ENCODE measurements around the gene SYNM. TPM values are rescaled to one million over a fixed set of nuclear protein-coding genes. Genes with fewer than 3 reads are reported as not detected.

The SYNM gene
- total RNA-seq, 6 experiments from 2014 or later: 4.6 to 7.6 (median 7.4) TPM

DNA sequence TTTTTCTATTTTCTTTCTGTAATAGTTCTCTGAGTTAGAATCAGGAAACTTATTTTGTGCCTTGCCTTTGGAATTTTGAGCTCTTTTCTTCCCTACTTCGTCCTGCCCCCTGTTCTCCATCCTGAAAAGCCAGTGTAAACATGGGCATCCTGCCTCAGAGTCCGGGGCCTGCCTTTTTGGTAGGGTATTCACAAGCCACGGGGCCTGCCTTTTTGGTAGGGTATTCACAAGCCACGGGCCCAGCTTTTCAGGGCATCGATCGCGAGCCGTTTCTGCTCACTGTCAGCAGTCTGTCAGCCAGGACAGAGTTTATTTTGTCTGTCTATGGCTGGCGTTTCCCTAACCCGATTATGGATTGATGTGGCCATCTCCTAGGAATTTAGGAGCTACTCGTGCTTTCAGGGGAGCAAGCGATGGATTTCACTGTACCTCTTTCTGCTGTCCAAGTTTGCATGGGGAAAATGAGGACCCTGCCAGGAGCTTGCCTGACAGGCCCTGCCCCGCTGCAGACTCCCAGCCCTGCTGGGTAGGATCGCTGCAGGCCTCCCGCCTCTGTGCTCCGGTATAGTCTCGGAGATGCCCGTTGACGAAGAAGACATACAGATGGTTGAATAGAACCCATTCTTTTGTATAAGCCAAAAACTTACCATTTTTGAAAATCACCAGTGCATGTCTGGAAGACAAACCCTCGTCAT, 12.8 kb downstream of the SYNM start:
- Mint-ChIP-seq H3K4me1 (ENCODE audit: low read depth) (no peaks in the 10 kb centered on the region), H3K27me3 (ENCODE audit: insufficient read depth) (no peaks in the 10 kb centered on the region; the same call in 1 of the 2 replicates), H3K36me3 (ENCODE audit: low read depth) (peaks cover 16% of the 10 kb centered on the region; the same call in 1 of the 2 replicates), H3K27ac (no peak overlapping the region), H3K4me3 (no peak overlapping the region), H3K9me3 (no peaks in the 10 kb centered on the region)
- no peak for DNase-seq
- no peak for TF ChIP-seq CTCF (IDR thresholded peaks at IDR 0.05)

GRCh38 chr15:99118258-99118632, 13.4 kb downstream of the SYNM start:
- TF ChIP-seq CTCF (IDR thresholded peaks at IDR 0.05): no peak
- H3K4me3 Mint-ChIP-seq: no peak overlapping the region
- no peak for DNase-seq
- H3K4me1 Mint-ChIP-seq (ENCODE audit: low read depth): peaks cover 5% of the 10 kb centered on the region
- peaks cover 16% of the 10 kb centered on the region; the same call in 1 of the 2 replicates for H3K36me3 Mint-ChIP-seq (ENCODE audit: low read depth)
- no peaks in the 10 kb centered on the region for H3K9me3 Mint-ChIP-seq
- H3K27ac Mint-ChIP-seq: no peak overlapping the region
- peaks cover under 1% of the 10 kb centered on the region for H3K27me3 Mint-ChIP-seq (ENCODE audit: insufficient read depth)

DNA sequence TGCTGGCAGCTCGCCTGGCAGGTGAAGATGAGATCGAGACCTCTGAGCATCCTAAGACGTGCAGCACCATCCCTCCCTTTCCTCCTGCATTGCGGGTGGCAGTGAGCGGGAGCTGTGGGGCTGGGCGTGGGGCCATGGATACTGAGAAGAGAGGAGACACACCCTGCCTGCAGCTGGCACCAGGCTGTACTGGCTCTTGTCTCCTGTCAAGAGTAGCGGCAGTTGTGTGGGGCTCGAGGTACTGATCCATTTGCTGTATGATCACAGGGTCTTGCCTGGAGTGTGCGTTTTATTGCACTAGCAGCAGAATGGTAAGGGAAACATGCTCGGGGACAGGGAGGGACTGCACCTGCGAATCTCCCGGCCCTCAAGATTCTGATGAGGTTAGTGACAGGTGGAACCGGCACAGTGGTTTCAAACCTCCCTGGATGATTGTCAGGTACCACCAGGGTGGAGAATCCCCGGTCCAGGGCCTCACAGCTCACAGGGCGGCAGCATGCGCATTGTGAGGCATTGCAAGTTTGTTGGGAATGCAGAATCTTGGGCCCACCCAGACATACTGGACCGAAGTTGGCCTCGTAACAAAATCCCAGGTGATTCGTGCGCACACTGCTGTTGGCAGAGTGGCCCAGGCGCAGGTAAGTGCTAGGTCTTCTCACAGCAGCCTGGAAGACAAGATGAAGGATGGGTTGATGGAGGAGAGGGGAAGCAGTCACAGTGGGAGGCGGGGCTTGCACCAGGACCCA, 14.1 kb downstream of the SYNM start:
- peaks cover 14% of the 10 kb centered on the region; the same call in 1 of the 2 replicates for H3K36me3 Mint-ChIP-seq (ENCODE audit: low read depth)
- TF ChIP-seq CTCF (IDR thresholded peaks at IDR 0.05): no peak
- H3K27me3 Mint-ChIP-seq (ENCODE audit: insufficient read depth): peaks cover 3% of the 10 kb centered on the region
- no peaks in the 10 kb centered on the region for H3K9me3 Mint-ChIP-seq
- H3K27ac Mint-ChIP-seq: no peak overlapping the region
- H3K4me1 Mint-ChIP-seq (ENCODE audit: low read depth): peaks cover 12% of the 10 kb centered on the region
- DNase-seq: no peak
- H3K4me3 Mint-ChIP-seq: no peak overlapping the region

GRCh38 chr15:99120050-99120777, 15.3 kb downstream of the SYNM start:
- no peak for DNase-seq
- H3K4me3 Mint-ChIP-seq: no peak overlapping the region
- H3K27ac Mint-ChIP-seq: no peak overlapping the region
- H3K9me3 Mint-ChIP-seq: no peaks in the 10 kb centered on the region
- TF ChIP-seq CTCF (IDR thresholded peaks at IDR 0.05): no peak
- H3K27me3 Mint-ChIP-seq (ENCODE audit: insufficient read depth): peaks cover 3% of the 10 kb centered on the region
- peaks cover 12% of the 10 kb centered on the region; the same call in 1 of the 2 replicates for H3K36me3 Mint-ChIP-seq (ENCODE audit: low read depth)
- H3K4me1 Mint-ChIP-seq (ENCODE audit: low read depth): peaks cover 23% of the 10 kb centered on the region

DNA sequence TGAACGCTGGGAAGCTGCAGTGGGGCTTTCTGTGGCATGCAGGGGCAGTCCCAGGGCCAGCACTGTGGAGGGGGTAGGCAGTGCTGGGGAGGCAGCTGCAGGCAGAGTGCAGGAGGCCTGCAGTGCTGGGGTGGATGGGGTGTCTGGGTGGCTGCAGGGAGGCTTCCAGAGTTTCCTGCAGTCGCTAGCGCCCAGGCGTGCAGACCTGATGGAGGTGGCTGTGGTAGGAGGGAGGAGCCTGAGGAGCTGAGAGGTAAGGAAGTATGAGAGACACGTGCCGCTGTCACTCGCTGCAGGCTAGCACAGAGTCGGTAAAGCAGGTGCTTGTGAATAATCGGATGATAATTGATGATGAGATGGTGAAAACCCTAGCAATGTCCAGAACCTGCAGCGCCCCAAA, 16.3 kb downstream of the SYNM start:
- DNase-seq: no peak
- TF ChIP-seq CTCF (IDR thresholded peaks at IDR 0.05): no peak
- H3K9me3 Mint-ChIP-seq: no peaks in the 10 kb centered on the region
- H3K27ac Mint-ChIP-seq: no peak overlapping the region
- peaks cover 23% of the 10 kb centered on the region for H3K4me1 Mint-ChIP-seq (ENCODE audit: low read depth)
- H3K36me3 Mint-ChIP-seq (ENCODE audit: low read depth): peaks cover 9% of the 10 kb centered on the region; the same call in 1 of the 2 replicates
- no peak overlapping the region for H3K4me3 Mint-ChIP-seq
- H3K27me3 Mint-ChIP-seq (ENCODE audit: insufficient read depth): peaks cover 3% of the 10 kb centered on the region
